K562 (cell line): ENCODE data around the gene ZSCAN22. TPM values are rescaled to one million over a fixed set of nuclear protein-coding genes. Genes with fewer than 3 reads are reported as not detected.

ENCODE experiments used
- BACH1 ChIP-seq: fragments of 200-800 bp; sonication (Bioruptor generic); IDR thresholded peaks from 2 replicates; pipeline ENCODE4 v1.6.1; 2016; ENCODE audit warnings: missing genetic modification characterization, missing compliant biosample characterization
- BCL6 ChIP-seq: fragments of 250-450 bp; sonication (Bioruptor Pico); IDR thresholded peaks from 2 replicates; pipeline ENCODE4 v1.4.0; 2020
- BCLAF1 ChIP-seq, 2 experiments: fragments of 450-650 bp in 1 of 2; IDR thresholded peaks; 2 replicates each; pipeline ENCODE4 v1.6.1; 2011 to 2017; ENCODE audit warnings: low read depth in 2 of 2, antibody characterized with exemption in 1 of 2, borderline replicate concordance in 1 of 2, low read length in 1 of 2, mild to moderate bottlenecking in 1 of 2, mixed read lengths in 1 of 2; ENCODE audit not compliant: control insufficient read depth in 1 of 2
- CAMTA2 ChIP-seq: fragments of 250-450 bp; sonication (Bioruptor Pico); conservative IDR thresholded peaks from 2 replicates; pipeline ENCODE4 v1.5.1; 2022
- EHMT2 ChIP-seq: fragments of 450-650 bp; IDR thresholded peaks from 2 replicates; pipeline ENCODE4 v1.6.1; 2018; ENCODE audit warnings: antibody characterized with exemption
- ELF1 ChIP-seq: fragments of 200-800 bp; sonication (Bioruptor generic); IDR thresholded peaks from 2 replicates; pipeline ENCODE4 v1.6.1; 2016; ENCODE audit warnings: missing genetic modification characterization, missing compliant biosample characterization
- ELK3 ChIP-seq: fragments of 450-650 bp; formaldehyde crosslinking; IDR thresholded peaks from 2 replicates; pipeline ENCODE4 v1.4.0; 2020; ENCODE audit warnings: mild to moderate bottlenecking
- HNRNPK ChIP-seq: fragments of 200-400 bp; formaldehyde crosslinking; IDR thresholded peaks from one replicate; pipeline ENCODE4 v1.6.1; 2018; ENCODE audit warnings: mild to moderate bottlenecking, low read depth, low read length; ENCODE audit not compliant: poor library complexity, severe bottlenecking
- IFI16 ChIP-seq: fragments of 250-450 bp; sonication (Bioruptor Pico); IDR thresholded peaks from 2 replicates; pipeline ENCODE4 v2.1.2; 2022; ENCODE audit warnings: mild to moderate bottlenecking, inconsistent platforms
- KLF10 ChIP-seq: fragments of 250-450 bp; sonication (Bioruptor Pico); IDR thresholded peaks from 2 replicates; pipeline ENCODE4 v1.6.1; 2021; ENCODE audit warnings: matching md5 sums
- LCOR ChIP-seq: sonication (generic); formaldehyde crosslinking; IDR thresholded peaks from 2 replicates; pipeline ENCODE4 v1.8.0; 2022; ENCODE audit warnings: mild to moderate bottlenecking, missing genetic modification reagents
- NCOA1 ChIP-seq: fragments of 450-650 bp; IDR thresholded peaks from 2 replicates; pipeline ENCODE4 v1.6.1; 2016; ENCODE audit warnings: low read depth
- NR2F6 ChIP-seq: fragments of 450-650 bp; formaldehyde crosslinking; IDR thresholded peaks from 2 replicates; pipeline ENCODE4 v1.4.0; 2020; ENCODE audit warnings: mild to moderate bottlenecking
- NR4A1 ChIP-seq, 2 experiments: fragments of 250-450 bp in 1 of 2; fragments of 450-650 bp in 1 of 2; sonication (Bioruptor Pico) in 1 of 2; IDR thresholded peaks; 2 replicates each; pipeline versions ENCODE4 v1.4.0 to v1.6.1; 2016 to 2020; ENCODE audit warnings: mild to moderate bottlenecking in 2 of 2, missing compliant biosample characterization in 1 of 2, missing genetic modification characterization in 1 of 2, moderate library complexity in 1 of 2
- PCBP2 ChIP-seq: fragments of 200-400 bp; formaldehyde crosslinking; IDR thresholded peaks from 2 replicates; pipeline ENCODE4 v1.6.1; 2018; ENCODE audit warnings: low read length, low read depth, mild to moderate bottlenecking, moderate library complexity; ENCODE audit not compliant: poor library complexity, severe bottlenecking
- POLR2AphosphoS2 ChIP-seq: IDR thresholded peaks from 2 replicates; pipeline ENCODE4 v1.6.1; 2012; ENCODE audit warnings: low read length, improper control_type of control experiment
- PTRF ChIP-seq: fragments of 450-650 bp; IDR thresholded peaks from 2 replicates; pipeline ENCODE4 v1.6.1; 2016; ENCODE audit warnings: mild to moderate bottlenecking, missing genetic modification characterization, missing compliant biosample characterization
- RBBP5 ChIP-seq: fragments of 200-600 bp; sonication (generic); IDR thresholded peaks from 2 replicates; pipeline ENCODE4 v1.6.1; 2012; ENCODE audit warnings: borderline replicate concordance, mild to moderate bottlenecking, low read length, control low read depth, inconsistent platforms; ENCODE audit not compliant: insufficient read depth, poor library complexity, severe bottlenecking
- RBM22 ChIP-seq: fragments of 200-400 bp; formaldehyde crosslinking; IDR thresholded peaks from 2 replicates; pipeline ENCODE4 v1.6.1; 2018; ENCODE audit warnings: low read length, low read depth; ENCODE audit not compliant: poor library complexity, severe bottlenecking
- SMARCE1 ChIP-seq: fragments of 450-650 bp; IDR thresholded peaks from 2 replicates; pipeline ENCODE4 v1.7.1; 2016; ENCODE audit warnings: mild to moderate bottlenecking
- TCF7L2 ChIP-seq: fragments of 150-350 bp; IDR thresholded peaks from 2 replicates; pipeline ENCODE4 v1.6.1; 2016; ENCODE audit warnings: low read depth, mild to moderate bottlenecking, low read length, moderate library complexity
- ZBED1 ChIP-seq: IDR thresholded peaks from 2 replicates; pipeline ENCODE4 v1.6.1; 2014
- ZKSCAN8 ChIP-seq: fragments of 200-800 bp; sonication (Bioruptor generic); IDR thresholded peaks from 2 replicates; pipeline ENCODE4 v1.6.1; 2016; ENCODE audit warnings: missing genetic modification characterization, missing compliant biosample characterization
- ZNF175 ChIP-seq: fragments of 200-800 bp; sonication (Bioruptor generic); IDR thresholded peaks from 2 replicates; pipeline ENCODE4 v1.6.1; 2016; ENCODE audit warnings: low read depth, mild to moderate bottlenecking, missing genetic modification characterization, missing compliant biosample characterization
- ZNF217 ChIP-seq: sonication (generic); formaldehyde crosslinking; IDR thresholded peaks from 2 replicates; pipeline ENCODE4 v1.8.0; 2022; ENCODE audit warnings: mild to moderate bottlenecking, missing genetic modification reagents
- ZNF717 ChIP-seq: fragments of 250-450 bp; sonication (Bioruptor Pico); IDR thresholded peaks from 2 replicates; pipeline ENCODE4 v1.5.0; 2021
- ZNF77 ChIP-seq: fragments of 250-450 bp; sonication (Bioruptor Pico); IDR thresholded peaks from 2 replicates; pipeline ENCODE4 v1.5.0; 2020
- polyA plus RNA-seq, 8 experiments: library from polyadenylated mRNA; depleted of rRNA in 4 of 8; stranded (reverse) in 5 of 8; unstranded in 3 of 8; fragments of >200 nt; fragmentation: Nextera tagmentation in 2 of 8; fragmentation: Illumina TruSeq in 1 of 8; extraction: Ambion mirVana in 2 of 8; extraction: Trizol in 1 of 8; gene quantifications; 2 replicates each; pipeline versions ENCODE4 v1.2.1 to v1.2.3, GENCODE V29; 2011 to 2014; ENCODE audit warnings: inconsistent platforms in 1 of 8, missing spikeins in 1 of 8
- total RNA-seq, 7 experiments: library from RNA; depleted of rRNA in 6 of 7; stranded (reverse); fragments of >200 nt in 6 of 7; fragmentation: Illumina TruSeq in 2 of 7; extraction: Trizol in 2 of 7; gene quantifications; 2 replicates each; pipeline versions ENCODE4 v1.2.1 to v1.2.3, GENCODE V29; 2011 to 2021; ENCODE audit warnings: low replicate concordance in 1 of 7

The ZSCAN22 gene
- total and polyA plus RNA-seq, 9 of the 15 experiments (the other 6 are each of a cell fraction or from before 2014, with no cell fraction given) = 0.98 to 5.3 (median 3.0) TPM

GRCh38 chr19:58346961-58347929, 20.5 kb downstream of the ZSCAN22 start (continued):
- TF ChIP-seq ELK3 (CRISPR knock-in tag) (no peak), NR4A1 (CRISPR knock-in tag; IDR thresholded peaks at IDR 0.05) (no peak), NR4A1 (tag; IDR thresholded peaks at IDR 0.05) (no peak), ZBED1 (no peak), BCL6 (CRISPR knock-in tag) (no peak), IFI16 (CRISPR knock-in tag) (no peak), HNRNPK (no peak), NCOA1 (no peak), TCF7L2 (no peak), BACH1 (tag) (no peak), NR2F6 (no peak), EHMT2 (no peak), PCBP2 (no peak), KLF10 (CRISPR knock-in tag) (no peak), CAMTA2 (CRISPR knock-in tag) (no peak), ZNF175 (CRISPR knock-in tag) (no peak), BCLAF1 (IDR thresholded peaks at IDR 0.05; ENCODE audit: borderline replicate concordance in 1 of 2, control insufficient read depth in 1 of 2, low read depth in 2 of 2, low read length in 1 of 2) (no peak), ELF1 (tag) (no peak), ZKSCAN8 (CRISPR knock-in tag) (no peak), SMARCE1 (no peak), ZNF217 (CRISPR knock-in tag) (no peak), POLR2AphosphoS2 (no peak), ZNF77 (CRISPR knock-in tag) (no peak), LCOR (CRISPR knock-in tag) (no peak), RBM22 (no peak), RBBP5 (peak; percentile 63), PTRF (tag) (no peak), ZNF717 (CRISPR knock-in tag) (no peak)
